ENCODE measurements around the gene MTA1.

DNA sequence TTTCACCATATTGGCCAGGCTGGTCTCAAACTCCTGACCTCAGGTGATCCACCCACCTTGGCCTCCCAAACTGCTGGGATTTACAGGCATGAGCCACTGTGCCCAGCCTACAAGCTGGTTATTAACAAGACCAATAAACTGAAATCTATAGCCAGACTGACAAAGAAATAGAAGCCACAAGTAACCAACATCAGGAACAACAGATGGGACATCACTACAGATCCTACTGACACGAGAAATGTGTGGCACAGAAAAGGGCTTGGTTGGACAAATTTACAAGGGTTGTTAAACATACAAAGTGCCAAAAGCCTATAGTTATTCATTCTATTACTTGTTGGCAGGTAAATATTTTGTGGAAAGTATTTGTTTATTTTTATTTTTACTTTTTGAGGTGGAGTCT, 11.6 kb downstream of the MTA1 start:
- TF ChIP-seq CTCF (IDR thresholded peaks at IDR 0.05; ENCODE audit: insufficient read depth, low read length, poor library complexity, severe bottlenecking) (no peak), EZH2phosphoT487 (conservative IDR thresholded peaks at IDR 0.05; ENCODE audit: low read length) (no peak)

Data from SU-DHL-6 (cell line).